A549 treated with CORT108297 at 1 μM for 4 hours (cell line): ENCODE measurements around the gene UMAD1. TPM values are rescaled to one million over a fixed set of nuclear protein-coding genes. Genes with fewer than 3 reads are reported as not detected.

ENCODE experiments used
- total RNA-seq: library from RNA; stranded (reverse); fragments of 200-300 nt; extraction: Qiagen RNA extraction; gene quantifications from 5 replicates; pipeline ENCODE4 v1.2.3, GENCODE V29; 2022

UMAD1 gene
- 10.9 to 13.0 TPM (median 11.7 TPM) in 5 replicates for total RNA-seq

DNA sequence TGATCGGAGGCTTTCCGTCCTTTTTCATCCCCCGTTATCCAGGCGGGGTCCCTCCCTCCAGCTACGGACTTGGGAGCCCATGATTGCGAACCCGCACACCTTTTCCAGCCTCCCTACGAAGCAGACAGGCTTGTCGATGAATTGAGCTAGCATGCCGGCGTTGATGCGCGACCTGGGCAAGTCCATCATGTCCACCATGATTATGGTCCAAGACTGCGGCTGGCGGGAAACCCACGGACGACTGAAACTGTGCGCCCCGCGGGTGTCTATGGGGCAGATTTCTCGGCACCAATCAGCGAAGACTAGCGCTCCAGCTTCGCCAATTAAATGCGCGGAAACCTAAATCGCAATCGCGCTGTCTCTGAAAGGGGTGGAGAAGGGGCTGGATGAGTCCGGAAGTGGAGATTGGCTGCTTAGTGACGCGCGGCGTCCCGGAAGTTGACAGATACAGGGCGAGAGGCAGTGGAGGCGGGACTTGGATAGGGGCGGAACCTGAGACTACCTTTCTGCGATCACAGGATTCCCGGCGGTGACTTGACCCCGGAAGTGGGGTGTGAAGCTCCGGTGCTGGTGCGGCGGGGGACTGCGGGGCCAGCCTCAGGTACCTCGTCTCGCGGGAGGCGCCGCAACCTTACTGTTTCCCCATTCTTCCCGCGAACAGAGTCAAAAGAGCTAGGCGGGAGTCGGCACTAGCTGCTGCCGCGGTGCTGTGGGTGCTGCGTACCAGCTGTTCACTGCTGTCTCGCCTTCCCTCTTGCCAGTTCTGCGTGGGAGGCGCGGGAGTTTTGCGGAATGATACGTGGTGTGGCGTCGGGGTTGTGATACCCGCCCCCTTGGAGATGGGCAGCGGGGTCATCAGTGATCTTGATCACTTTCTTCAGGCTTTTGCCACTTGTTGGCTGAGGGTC lies at the start of gene UMAD1:
UMAD1 (plus strand) TSS at position 532 of the 908 bp plus-strand sequence. CDS start 32,620 bp downstream, outside the sequence.

DNA sequence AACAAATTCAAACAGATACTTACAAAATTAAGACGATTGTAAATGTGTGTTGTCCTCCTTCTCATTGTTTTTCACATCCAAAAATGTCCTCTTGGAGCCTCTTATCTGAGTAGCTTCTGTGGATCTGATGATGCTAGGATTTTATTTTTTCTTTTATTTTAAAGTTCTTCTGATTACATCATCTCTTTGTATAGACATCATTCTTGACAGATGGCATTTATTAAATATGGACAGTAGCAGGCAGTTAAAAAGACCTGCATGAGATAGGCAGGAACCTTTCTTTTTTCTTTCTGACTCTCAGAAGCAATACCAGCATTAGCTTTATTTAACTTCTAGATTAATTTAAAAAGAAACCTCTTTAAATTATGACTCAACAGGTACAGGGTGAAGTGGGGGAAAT lies 77.9 kb downstream of the UMAD1 start, which contains the start of gene RPA3:
RPA3 (minus strand) TSS at position 116 of the 400 bp plus-strand sequence. CDS start 78,189 bp downstream, outside the sequence.

Other genes with a start within 250 kb of the UMAD1 start
- 0.42 to 0.75 TPM (median 0.58 TPM) in 5 replicates for gene COL28A1, start 104.9 kb upstream of the UMAD1 start, total RNA-seq
- gene MIOS, start 73.9 kb upstream of the UMAD1 start, total RNA-seq, result 16.8 to 21.1 TPM (median 19.5 TPM) in 5 replicates
- 96.6 to 105 TPM (median 98.9 TPM) in 5 replicates for gene RPA3, start 77.9 kb downstream of the UMAD1 start, total RNA-seq